ENCODE results near the gene LIPC.

DNA sequence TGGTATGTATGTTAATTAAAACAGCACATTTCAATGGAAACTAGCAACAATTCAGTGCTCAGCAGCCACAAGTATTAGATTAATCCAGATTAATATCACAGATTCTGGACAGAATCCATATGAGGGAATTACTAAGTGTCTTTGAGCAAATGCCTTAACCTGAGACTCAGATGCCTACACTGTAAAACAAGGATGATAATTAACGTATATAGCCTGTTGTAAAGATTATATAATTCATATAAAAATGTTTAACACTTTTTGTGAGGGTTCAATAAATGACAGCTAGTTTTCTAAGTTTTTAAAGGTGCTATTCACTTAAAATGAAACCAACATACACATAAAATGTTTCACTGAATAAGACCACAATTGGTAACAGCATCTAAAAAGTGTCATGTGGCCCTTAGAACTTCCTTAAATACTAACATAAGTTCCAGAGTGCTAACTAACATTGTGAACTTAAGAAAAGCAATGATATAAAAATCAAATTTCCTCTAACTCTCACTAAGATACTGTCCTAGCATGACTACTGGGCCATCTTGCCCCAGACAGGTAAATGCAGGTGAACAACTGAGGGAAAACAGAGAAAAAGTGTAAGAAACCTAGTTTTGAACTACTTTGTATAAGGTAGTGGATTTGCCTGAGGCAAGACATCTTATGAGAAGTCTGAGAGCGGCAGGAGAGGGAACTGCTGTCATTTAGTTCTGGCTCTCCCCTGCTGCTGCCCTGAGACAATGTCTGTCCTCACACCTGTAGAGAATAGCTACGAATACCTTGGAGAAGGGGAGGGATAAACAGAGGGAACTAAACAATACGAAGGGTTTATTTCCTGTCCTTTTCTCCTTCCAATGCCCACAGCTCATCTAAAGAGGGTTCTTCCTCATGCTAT lies 166.4 kb downstream of the LIPC start:
- TF ChIP-seq POLR2A (IDR thresholded peaks at IDR 0.05; ENCODE audit: low read length) (no peak), GATA1 (IDR thresholded peaks at IDR 0.05; ENCODE audit: low read depth, low read length) (no peak)

All from erythroblast (primary cell).